Glomerular endothelial cell (primary cell): ENCODE measurements around the gene STAP1. TPM values are rescaled to one million over a fixed set of nuclear protein-coding genes. Genes with fewer than 3 reads are reported as not detected.
A peak's percentile ranks its signal among the peaks of the same experiment; 100 is the strongest.
"Not testable (repeated sequence)": the region's sequence is repeated elsewhere in the genome, so short reads cannot be mapped to it uniquely, and the experiment has no call there.

Experiments
- DNase-seq: peaks from one replicate; pipeline ENCODE4 v3.0.0-alpha.2; 2011; ENCODE audit warnings: low read depth, low spot score; ENCODE audit errors: extremely low read depth
- total RNA-seq: library from RNA; depleted of rRNA; stranded (reverse); fragments of >200 nt; gene quantifications from 2 replicates; pipeline ENCODE4 v1.2.3, GENCODE V29; 2015

Gene STAP1, protein sequence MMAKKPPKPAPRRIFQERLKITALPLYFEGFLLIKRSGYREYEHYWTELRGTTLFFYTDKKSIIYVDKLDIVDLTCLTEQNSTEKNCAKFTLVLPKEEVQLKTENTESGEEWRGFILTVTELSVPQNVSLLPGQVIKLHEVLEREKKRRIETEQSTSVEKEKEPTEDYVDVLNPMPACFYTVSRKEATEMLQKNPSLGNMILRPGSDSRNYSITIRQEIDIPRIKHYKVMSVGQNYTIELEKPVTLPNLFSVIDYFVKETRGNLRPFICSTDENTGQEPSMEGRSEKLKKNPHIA
- not detected in 2 replicates for total RNA-seq

DNA sequence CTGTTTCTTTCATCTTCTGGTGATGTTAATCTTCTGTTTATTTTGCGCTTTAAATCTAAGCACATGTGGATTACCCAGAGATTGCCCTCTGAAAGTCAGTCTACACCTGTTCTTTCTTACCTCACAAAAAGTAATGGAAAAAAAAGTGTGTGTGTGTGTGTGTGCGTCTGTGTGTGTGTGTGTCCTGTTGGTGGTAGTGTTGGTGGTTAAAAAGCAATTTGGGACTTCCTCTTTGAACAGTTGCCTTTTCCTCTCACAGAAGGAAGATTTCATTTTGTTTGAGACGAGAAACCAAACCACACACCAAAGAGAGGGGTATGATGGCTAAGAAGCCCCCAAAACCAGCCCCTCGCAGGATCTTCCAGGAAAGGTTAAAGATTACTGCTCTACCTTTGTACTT lies at the start of gene STAP1:
Gene STAP1, plus strand, starts transcription at position 235 of the 400 bp plus-strand sequence. Its CDS starts 83 bp downstream, at position 318.
- DNase-seq, result no peak

GRCh38 chr4:67512501-67512900 lies 46.0 kb upstream of the STAP1 start:
- DNase-seq, result no peak

DNA sequence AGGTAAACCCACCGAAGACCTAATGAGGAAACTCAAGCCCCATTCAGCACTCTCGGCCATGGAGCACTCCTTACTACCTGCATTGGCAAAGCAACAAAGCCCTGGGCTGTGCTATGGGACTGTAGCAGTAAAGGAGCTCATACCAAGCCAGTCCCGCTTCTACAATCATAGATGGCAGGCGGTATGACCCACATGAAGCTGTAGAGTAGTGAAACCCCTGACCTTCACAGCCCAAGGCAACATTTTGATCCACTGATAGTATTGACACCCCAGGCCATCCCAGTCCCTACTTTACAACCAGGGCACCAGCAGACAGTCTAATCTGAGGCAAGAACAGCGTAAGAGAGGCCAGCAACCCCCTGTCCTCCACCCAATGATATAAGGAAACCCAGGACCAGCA lies 38.4 kb upstream of the STAP1 start:
- no peak for DNase-seq

DNA sequence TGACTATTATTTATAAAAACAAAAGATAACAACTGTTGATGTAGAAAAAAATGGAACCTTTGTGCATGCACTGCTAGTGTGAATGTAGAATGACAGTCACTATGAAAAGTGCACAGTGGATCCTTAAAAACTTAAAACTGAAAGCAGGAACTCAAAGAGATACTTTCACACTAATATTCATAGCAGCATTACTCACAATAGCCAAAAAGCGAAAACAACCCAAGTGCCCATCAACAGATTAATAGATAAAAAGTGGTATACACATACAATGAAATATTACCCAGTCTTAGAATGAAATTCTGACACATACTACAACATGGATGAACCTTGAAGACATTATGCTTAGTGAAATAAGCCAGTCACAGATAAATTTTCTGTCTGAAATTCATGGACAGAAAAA lies 37.0 kb upstream of the STAP1 start:
- DNase-seq, result no peak

- DNase-seq, result no peak
These were observed 36.3 kb upstream of the STAP1 start for GRCh38 chr4:67522230-67522629.

- peak; percentile 57 for DNase-seq
These were observed 35.5 kb upstream of the STAP1 start for GRCh38 chr4:67522851-67523671.

DNA sequence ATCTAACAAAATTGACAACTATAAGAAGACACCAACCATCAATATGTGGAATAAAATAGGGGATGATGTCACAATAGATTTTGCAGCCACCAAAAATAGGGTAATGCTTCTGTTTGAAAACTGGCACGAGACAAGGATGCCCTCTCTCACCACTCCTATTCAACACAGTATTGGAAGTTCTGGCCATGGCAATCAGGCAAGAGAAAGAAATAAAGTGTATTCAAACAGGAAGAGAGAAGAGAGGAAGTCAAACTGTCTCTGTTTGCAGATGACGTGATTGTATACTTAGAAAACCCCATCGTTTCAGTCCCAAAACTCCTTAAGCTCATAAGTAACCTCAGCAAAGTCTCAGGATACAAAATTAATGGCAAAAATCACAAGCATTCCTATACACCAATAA lies 34.4 kb upstream of the STAP1 start:
- DNase-seq, result not testable (repeated sequence)

- no peak for DNase-seq
These were observed 27.1 kb upstream of the STAP1 start for GRCh38 chr4:67531379-67531962.

DNA sequence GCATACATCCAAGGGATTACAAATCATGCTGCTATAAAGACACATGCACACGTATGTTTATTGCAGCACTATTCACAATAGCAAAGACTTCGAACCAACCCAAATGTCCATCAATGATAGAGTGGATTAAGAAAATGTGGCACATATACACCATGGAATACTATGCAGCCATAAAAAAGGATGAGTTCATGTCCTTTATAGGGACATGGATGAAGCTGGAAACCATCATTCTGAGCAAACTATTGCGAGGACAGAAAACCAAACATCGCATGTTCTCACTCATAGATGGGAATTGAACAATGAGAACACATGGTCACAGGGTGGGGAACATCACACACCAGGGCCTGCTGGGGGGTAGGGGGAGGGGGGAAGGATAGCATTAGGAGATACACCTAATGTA lies 26.1 kb upstream of the STAP1 start:
- DNase-seq, result not testable (repeated sequence)

DNA sequence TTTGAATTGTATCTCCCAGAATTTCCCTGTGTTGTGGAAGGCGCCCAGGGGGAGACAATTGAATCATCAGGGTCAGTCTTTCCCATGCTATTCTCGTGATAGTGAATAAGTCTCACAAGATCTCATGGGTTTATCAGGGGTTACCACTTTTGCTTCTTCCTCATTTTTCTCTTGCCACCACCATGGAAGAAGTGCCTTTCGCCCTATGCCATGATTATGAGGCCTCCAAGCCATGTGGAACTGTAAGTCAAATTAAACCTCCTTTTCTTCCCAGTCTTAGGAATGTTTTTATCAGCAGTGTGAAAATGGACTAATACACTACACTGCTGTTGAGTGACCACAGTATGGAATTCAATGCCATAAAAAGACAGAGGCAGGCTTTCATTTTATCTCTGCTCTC lies 25.4 kb upstream of the STAP1 start:
- no peak for DNase-seq

DNA sequence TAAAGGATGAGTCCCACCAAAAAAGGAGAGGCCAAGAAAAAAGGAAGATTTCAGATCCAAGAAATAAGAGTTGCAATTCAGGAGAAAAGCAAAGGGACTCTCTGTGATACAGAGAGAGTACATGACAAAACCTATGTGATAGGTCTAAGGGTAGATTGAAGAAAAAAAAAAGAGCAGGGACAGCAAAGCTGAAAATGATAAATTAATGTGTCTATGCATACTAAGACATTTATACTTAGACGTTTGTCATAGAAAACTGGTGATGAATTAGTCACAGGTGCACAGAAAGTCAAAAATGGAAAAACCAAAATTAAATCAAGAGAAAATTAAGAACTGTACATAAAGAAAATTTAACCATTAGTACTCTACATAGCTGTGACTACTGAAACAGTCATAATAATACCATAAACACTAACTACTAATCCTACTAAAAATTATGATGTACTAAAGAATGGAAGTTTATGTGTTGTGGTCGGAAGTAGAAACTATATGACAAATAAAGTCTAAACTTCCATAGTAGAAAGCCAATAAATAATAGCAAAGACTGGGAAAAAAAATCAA lies 23.2 kb upstream of the STAP1 start:
- no peak for DNase-seq

DNA sequence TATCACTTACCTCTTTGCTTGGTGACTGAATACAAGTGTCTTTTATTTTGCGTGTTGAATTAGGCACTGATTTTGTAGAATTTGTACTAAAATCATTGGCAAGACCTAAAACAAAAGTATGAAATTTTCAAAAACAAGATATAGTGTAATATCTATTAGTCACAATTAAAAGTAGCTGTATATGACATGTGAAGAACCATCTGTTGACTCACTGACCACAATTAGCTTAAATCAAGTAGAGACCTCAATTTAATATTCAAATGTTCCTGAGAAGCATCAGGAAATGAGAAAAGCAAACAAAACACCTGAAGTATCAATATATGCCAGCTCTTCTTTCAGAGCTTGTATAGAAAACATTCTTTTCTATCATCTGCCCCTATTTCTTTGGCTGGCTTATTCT lies 18.7 kb upstream of the STAP1 start:
- no peak for DNase-seq

DNA sequence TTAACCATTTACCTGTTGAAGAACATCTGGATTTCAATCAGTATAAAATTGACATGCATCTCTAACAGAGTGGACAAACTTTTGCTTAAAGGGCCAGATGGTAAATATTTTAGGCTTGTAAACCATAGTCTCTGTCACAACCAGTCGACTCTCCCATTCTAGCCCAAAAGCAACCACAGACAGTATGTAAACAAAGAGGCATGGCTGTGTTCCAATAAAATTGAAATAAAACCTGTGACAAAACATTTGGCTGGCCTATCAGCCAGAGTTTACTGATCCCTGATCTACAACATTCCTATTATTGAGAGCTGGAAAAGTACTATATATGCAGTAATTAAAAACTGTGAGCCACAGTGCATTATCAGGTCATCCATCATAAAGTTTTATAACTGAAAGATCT lies 16.5 kb upstream of the STAP1 start:
- DNase-seq, result no peak

GRCh38 chr4:67545199-67546003 lies 13.1 kb upstream of the STAP1 start, which contains the start of gene CENPC:
CENPC (minus strand) TSS chr4:67545503; CDS start chr4:67545355, 148 bp downstream.
- DNase-seq, result peak; percentile 75

- DNase-seq, result no peak
These were observed 12.5 kb upstream of the STAP1 start for GRCh38 chr4:67546004-67546356.

- DNase-seq, result no peak
These were observed 11.6 kb upstream of the STAP1 start for GRCh38 chr4:67546971-67547370.

GRCh38 chr4:67549123-67549522 lies 9.4 kb upstream of the STAP1 start:
- no peak for DNase-seq

GRCh38 chr4:67550451-67550850 lies 8.1 kb upstream of the STAP1 start:
- DNase-seq, result no peak

DNA sequence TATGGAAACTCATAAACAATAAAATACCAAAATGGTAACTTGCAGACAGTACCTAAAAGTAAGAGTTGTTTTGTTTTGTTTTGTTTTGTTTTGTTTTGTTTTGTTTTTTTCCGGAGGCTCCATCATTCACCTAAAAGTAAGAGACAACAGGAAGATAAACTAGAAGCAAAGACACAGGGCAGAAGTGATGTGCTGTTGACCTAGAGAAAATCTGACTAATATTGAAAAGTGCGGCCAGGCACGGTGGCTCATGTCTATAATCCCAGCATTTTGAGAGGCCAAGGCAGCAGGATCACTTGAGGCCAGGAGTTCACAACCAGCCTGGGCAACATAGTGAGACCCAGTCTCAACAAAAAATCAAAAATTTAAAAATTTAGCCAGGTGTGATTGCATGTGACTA lies 7.7 kb upstream of the STAP1 start:
- no peak for DNase-seq

- DNase-seq, result not testable (repeated sequence)
These were observed 6.3 kb upstream of the STAP1 start for GRCh38 chr4:67552146-67552792.
